ENCODE results near the gene MSH5.
"Not testable (repeated sequence)": the region's sequence is repeated elsewhere in the genome, so short reads cannot be mapped to it uniquely, and the experiment has no call there.

MSH5 gene

GRCh38 chr6:31778999-31779885, 39.4 kb downstream of the MSH5 start:
- peak; percentile 26 for DNase-seq (ENCODE audit: low spot score)

GRCh38 chr6:31779908-31780307, 40.1 kb downstream of the MSH5 start:
- DNase-seq (ENCODE audit: low spot score) = peak; percentile 24

GRCh38 chr6:31780507-31781243, 40.9 kb downstream of the MSH5 start:
- peak; percentile 12 for DNase-seq (ENCODE audit: low spot score)

GRCh38 chr6:31781244-31782125, 41.7 kb downstream of the MSH5 start:
- DNase-seq (ENCODE audit: low spot score) = no peak

GRCh38 chr6:31782126-31782855, 42.5 kb downstream of the MSH5 start:
- DNase-seq (ENCODE audit: low spot score) = no peak

GRCh38 chr6:31784098-31784925, 44.5 kb downstream of the MSH5 start:
- DNase-seq (ENCODE audit: low spot score) = peak; percentile 8

GRCh38 chr6:31785475-31785874, 45.7 kb downstream of the MSH5 start:
- no peak for DNase-seq (ENCODE audit: low spot score)

GRCh38 chr6:31791324-31792089, 51.7 kb downstream of the MSH5 start:
- peak; percentile 81 for DNase-seq (ENCODE audit: low spot score)

GRCh38 chr6:31792090-31792374, 52.2 kb downstream of the MSH5 start:
- DNase-seq (ENCODE audit: low spot score) = no peak

- no peak for DNase-seq (ENCODE audit: low spot score)
Observed at GRCh38 chr6:31792761-31793171, 53.0 kb downstream of the MSH5 start.

- not testable (repeated sequence) for DNase-seq (ENCODE audit: low spot score)
Observed at GRCh38 chr6:31793927-31794245, 54.1 kb downstream of the MSH5 start.

GRCh38 chr6:31794294-31794865, 54.6 kb downstream of the MSH5 start:
- peak; percentile 61 for DNase-seq (ENCODE audit: low spot score)

GRCh38 chr6:31794866-31795615, 55.2 kb downstream of the MSH5 start:
- DNase-seq (ENCODE audit: low spot score) = peak; percentile 52

- peak; percentile 97 for DNase-seq (ENCODE audit: low spot score)
Observed at GRCh38 chr6:31795616-31796298, 56.0 kb downstream of the MSH5 start, which contains the start of gene VARS1. Gene VARS1, minus strand, starts transcription at chr6:31795752. Its CDS starts 535 bp downstream, at chr6:31795217.

GRCh38 chr6:31796993-31797385, 57.2 kb downstream of the MSH5 start:
- DNase-seq (ENCODE audit: low spot score) = no peak

GRCh38 chr6:31797588-31797987, 57.8 kb downstream of the MSH5 start:
- DNase-seq (ENCODE audit: low spot score) = no peak

- no peak for DNase-seq (ENCODE audit: low spot score)
Observed at GRCh38 chr6:31799781-31800180, 60.0 kb downstream of the MSH5 start.

Data from D341Med (cell line).